K562 (cell line): ENCODE results near the gene IQCC. TPM values are rescaled to one million over a fixed set of nuclear protein-coding genes. Genes with fewer than 3 reads are reported as not detected.
A peak's percentile ranks its signal among the peaks of the same experiment; 100 is the strongest.

ENCODE experiments used
- ATF3 ChIP-seq, 2 experiments: fragments of 450-650 bp in 1 of 2; sonication (generic) in 1 of 2; formaldehyde crosslinking in 1 of 2; IDR thresholded peaks in 1 of 2; conservative IDR thresholded peaks in 1 of 2; 2 replicates each; pipeline versions ENCODE4 v1.6.1 to v1.8.1; 2016 to 2023; ENCODE audit warnings: mild to moderate bottlenecking in 2 of 2, moderate library complexity in 2 of 2, inconsistent platforms in 1 of 2, missing genetic modification reagents in 1 of 2
- ATF7 ChIP-seq: fragments of 450-650 bp; IDR thresholded peaks from 2 replicates; pipeline ENCODE4 v1.7.1; 2014; ENCODE audit warnings: mild to moderate bottlenecking, moderate library complexity
- CTBP1 ChIP-seq: fragments of 450-650 bp; IDR thresholded peaks from 2 replicates; pipeline ENCODE4 v1.6.1; 2016; ENCODE audit warnings: borderline replicate concordance
- ESRRA ChIP-seq: fragments of 450-650 bp; IDR thresholded peaks from 2 replicates; pipeline ENCODE4 v1.6.1; 2014; ENCODE audit warnings: low read depth, mild to moderate bottlenecking, moderate library complexity, borderline replicate concordance
- GATA2 ChIP-seq: sonication (generic); formaldehyde crosslinking; IDR thresholded peaks from 2 replicates; pipeline ENCODE4 v1.4.0; 2020; ENCODE audit warnings: mild to moderate bottlenecking, missing genetic modification reagents
- HDGF ChIP-seq: fragments of 450-650 bp; IDR thresholded peaks from 2 replicates; pipeline ENCODE4 v1.6.1; 2016
- ID3 ChIP-seq, 2 experiments: fragments of 250-450 bp in 1 of 2; fragments of 450-650 bp in 1 of 2; sonication (Bioruptor Pico) in 1 of 2; IDR thresholded peaks; 2 replicates each; pipeline versions ENCODE4 v1.6.1 to v1.8.0; 2016 to 2021; ENCODE audit warnings: mild to moderate bottlenecking in 2 of 2, moderate library complexity in 2 of 2, missing compliant biosample characterization in 1 of 2, missing genetic modification characterization in 1 of 2
- NFATC3 ChIP-seq: fragments of 450-650 bp; IDR thresholded peaks from 2 replicates; pipeline ENCODE4 v1.6.1; 2017; ENCODE audit warnings: mild to moderate bottlenecking
- NRF1 ChIP-seq, 2 experiments: fragments of 450-650 bp; IDR thresholded peaks in 1 of 2; conservative IDR thresholded peaks in 1 of 2; 2 replicates each; pipeline ENCODE4 v1.6.1; 2014; ENCODE audit warnings: mild to moderate bottlenecking in 2 of 2
- PBX2 ChIP-seq, 2 experiments: IDR thresholded peaks in 1 of 2; conservative IDR thresholded peaks in 1 of 2; 2 replicates each; pipeline ENCODE4 v1.6.1; 2016; ENCODE audit warnings: low read depth in 2 of 2, mild to moderate bottlenecking in 1 of 2, missing compliant biosample characterization in 1 of 2, missing genetic modification characterization in 1 of 2, moderate library complexity in 1 of 2
- POLR2B ChIP-seq: fragments of 450-650 bp; IDR thresholded peaks from 2 replicates; pipeline ENCODE4 v1.6.1; 2018; ENCODE audit warnings: low read depth; ENCODE audit not compliant: partially characterized antibody
- POLR2G ChIP-seq: fragments of 200-400 bp; formaldehyde crosslinking; IDR thresholded peaks from 2 replicates; pipeline ENCODE4 v1.6.1; 2017; ENCODE audit warnings: low read depth, mild to moderate bottlenecking, antibody characterized with exemption, low read length, moderate library complexity
- RBM34 ChIP-seq: fragments of 200-400 bp; formaldehyde crosslinking; IDR thresholded peaks from 2 replicates; pipeline ENCODE4 v1.6.1; 2018; ENCODE audit warnings: low read length, borderline replicate concordance; ENCODE audit not compliant: insufficient read depth
- ZBTB1 ChIP-seq: sonication (generic); formaldehyde crosslinking; IDR thresholded peaks from 2 replicates; pipeline ENCODE4 v1.8.1; 2023; ENCODE audit warnings: missing genetic modification reagents, low read depth, mild to moderate bottlenecking, borderline replicate concordance
- ZBTB26 ChIP-seq: fragments of 450-650 bp; formaldehyde crosslinking; IDR thresholded peaks from 2 replicates; pipeline ENCODE4 v1.4.0; 2022; ENCODE audit warnings: missing genetic modification characterization
- ZFP91 ChIP-seq: sonication (generic); formaldehyde crosslinking; IDR thresholded peaks from 2 replicates; pipeline ENCODE4 v1.8.0; 2022; ENCODE audit warnings: mild to moderate bottlenecking, missing genetic modification reagents
- ZNF175 ChIP-seq: fragments of 200-800 bp; sonication (Bioruptor generic); IDR thresholded peaks from 2 replicates; pipeline ENCODE4 v1.6.1; 2016; ENCODE audit warnings: low read depth, mild to moderate bottlenecking, missing genetic modification characterization, missing compliant biosample characterization
- ZNF551 ChIP-seq: fragments of 250-450 bp; sonication (Bioruptor Pico); IDR thresholded peaks from 2 replicates; pipeline ENCODE4 v1.5.0; 2021; ENCODE audit warnings: mild to moderate bottlenecking, moderate library complexity
- polyA plus RNA-seq, 8 experiments: library from polyadenylated mRNA; depleted of rRNA in 4 of 8; stranded (reverse) in 5 of 8; unstranded in 3 of 8; fragments of >200 nt; fragmentation: Nextera tagmentation in 2 of 8; fragmentation: Illumina TruSeq in 1 of 8; extraction: Ambion mirVana in 2 of 8; extraction: Trizol in 1 of 8; gene quantifications; 2 replicates each; pipeline versions ENCODE4 v1.2.1 to v1.2.3, GENCODE V29; 2011 to 2014; ENCODE audit warnings: inconsistent platforms in 1 of 8, missing spikeins in 1 of 8
- total RNA-seq, 7 experiments: library from RNA; depleted of rRNA in 6 of 7; stranded (reverse); fragments of >200 nt in 6 of 7; fragmentation: Illumina TruSeq in 2 of 7; extraction: Trizol in 2 of 7; gene quantifications; 2 replicates each; pipeline versions ENCODE4 v1.2.1 to v1.2.3, GENCODE V29; 2011 to 2021; ENCODE audit warnings: low replicate concordance in 1 of 7

The IQCC gene
- total and polyA plus RNA-seq, 9 of the 15 experiments (the other 6 are each of a cell fraction or from before 2014, with no cell fraction given) = 8.1 to 16.5 (median 10.7) TPM

GRCh38 chr1:32200226-32201010 lies 5.1 kb upstream of the IQCC start, which contains the start of gene CCDC28B (continued):
- TF ChIP-seq ID3 (CRISPR knock-in tag; IDR thresholded peaks at IDR 0.05) (no peak), ID3 (tag; IDR thresholded peaks at IDR 0.05) (0 out of 2 replicates have a peak, but pooled peaks have one; percentile 39), ZFP91 (peak; percentile 96), CTBP1 (peak; percentile 57; the same call in 1 of the 2 replicates), ATF7 (peak; percentile 38; the same call in 1 of the 2 replicates), NFATC3 (no peak), ZNF175 (CRISPR knock-in tag) (no peak), POLR2B (peak; percentile 14), ESRRA (peak; percentile 37; the same call in 1 of the 2 replicates), POLR2G (peak; percentile 76), NRF1 (conservative IDR thresholded peaks at IDR 0.05 in 1 of 2, IDR thresholded peaks at IDR 0.05 in 1 of 2) (no peak), ATF3 (IDR thresholded peaks at IDR 0.05) (peak; percentile 27), ATF3 (CRISPR knock-in tag; conservative IDR thresholded peaks at IDR 0.05) (0 out of 2 replicates have a peak, but pooled peaks have one; percentile 25), GATA2 (CRISPR knock-in tag) (no peak), RBM34 (no peak), ZBTB1 (CRISPR knock-in tag) (0 out of 2 replicates have a peak, but pooled peaks have one; percentile 30), ZBTB26 (CRISPR knock-in tag) (0 out of 2 replicates have a peak, but pooled peaks have one; percentile 61), HDGF (peak; percentile 44; the same call in 1 of the 2 replicates), PBX2 (CRISPR knock-in tag; IDR thresholded peaks at IDR 0.05; ENCODE audit: low read depth) (no peak), PBX2 (tag; conservative IDR thresholded peaks at IDR 0.05; ENCODE audit: low read depth) (peak; percentile 49), ZNF551 (CRISPR knock-in tag) (no peak)
